Transverse colon (tissue), 4 donors: Measurements from ENCODE around the gene NUP37.

Experiments
- EP300 ChIP-seq: sonication (generic); formaldehyde crosslinking; IDR thresholded peaks from one replicate; pipeline ENCODE4 v1.6.1; 2017; ENCODE audit warnings: antibody characterized with exemption, low read depth
- POLR2A ChIP-seq: fragments of 450-650 bp; IDR thresholded peaks from one replicate; pipeline ENCODE4 v1.6.1; 2016; ENCODE audit warnings: antibody characterized with exemption, mild to moderate bottlenecking, moderate library complexity
- POLR2AphosphoS5 ChIP-seq, 3 donors: sonication (generic); formaldehyde crosslinking; IDR thresholded peaks; one replicate each; pipeline ENCODE4 v1.6.1; 2016; ENCODE audit warnings: antibody characterized with exemption in 3 of 3
- TF ChIP-seq, protein P1 (sequence below), 5 experiments: fragments of 200-600 bp in 3 of 5; fragments of 450-650 bp in 2 of 5; sonication (generic) in 3 of 5; IDR thresholded peaks; 1 replicate in 2 of 5; 2 replicates in 3 of 5; pipeline ENCODE4 v1.5.1; 2016 to 2017; ENCODE audit warnings: antibody characterized with exemption in 5 of 5, inconsistent platforms in 3 of 5, mild to moderate bottlenecking in 2 of 5, moderate library complexity in 1 of 5

- TF ChIP-seq, protein P1, sequence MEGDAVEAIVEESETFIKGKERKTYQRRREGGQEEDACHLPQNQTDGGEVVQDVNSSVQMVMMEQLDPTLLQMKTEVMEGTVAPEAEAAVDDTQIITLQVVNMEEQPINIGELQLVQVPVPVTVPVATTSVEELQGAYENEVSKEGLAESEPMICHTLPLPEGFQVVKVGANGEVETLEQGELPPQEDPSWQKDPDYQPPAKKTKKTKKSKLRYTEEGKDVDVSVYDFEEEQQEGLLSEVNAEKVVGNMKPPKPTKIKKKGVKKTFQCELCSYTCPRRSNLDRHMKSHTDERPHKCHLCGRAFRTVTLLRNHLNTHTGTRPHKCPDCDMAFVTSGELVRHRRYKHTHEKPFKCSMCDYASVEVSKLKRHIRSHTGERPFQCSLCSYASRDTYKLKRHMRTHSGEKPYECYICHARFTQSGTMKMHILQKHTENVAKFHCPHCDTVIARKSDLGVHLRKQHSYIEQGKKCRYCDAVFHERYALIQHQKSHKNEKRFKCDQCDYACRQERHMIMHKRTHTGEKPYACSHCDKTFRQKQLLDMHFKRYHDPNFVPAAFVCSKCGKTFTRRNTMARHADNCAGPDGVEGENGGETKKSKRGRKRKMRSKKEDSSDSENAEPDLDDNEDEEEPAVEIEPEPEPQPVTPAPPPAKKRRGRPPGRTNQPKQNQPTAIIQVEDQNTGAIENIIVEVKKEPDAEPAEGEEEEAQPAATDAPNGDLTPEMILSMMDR (IDR thresholded peaks at IDR 0.05): no peak
- TF ChIP-seq POLR2A: no peak
- no peak for TF ChIP-seq POLR2AphosphoS5 (IDR thresholded peaks at IDR 0.05)
- TF ChIP-seq EP300: no peak
Measured at GRCh38 chr12:102110782-102111181, 9.1 kb downstream of the NUP37 start.
